GM19463 (cell line): ENCODE measurements around the gene MIDN.

ENCODE experiments used
- ATAC-seq: cut with Tn5 transposase; IDR thresholded peaks from one replicate; pipeline ENCODE4 v1.9.1; 2021; ENCODE audit warnings: mild to moderate bottlenecking, moderate library complexity; ENCODE audit not compliant: unreplicated experiment

MIDN gene

DNA sequence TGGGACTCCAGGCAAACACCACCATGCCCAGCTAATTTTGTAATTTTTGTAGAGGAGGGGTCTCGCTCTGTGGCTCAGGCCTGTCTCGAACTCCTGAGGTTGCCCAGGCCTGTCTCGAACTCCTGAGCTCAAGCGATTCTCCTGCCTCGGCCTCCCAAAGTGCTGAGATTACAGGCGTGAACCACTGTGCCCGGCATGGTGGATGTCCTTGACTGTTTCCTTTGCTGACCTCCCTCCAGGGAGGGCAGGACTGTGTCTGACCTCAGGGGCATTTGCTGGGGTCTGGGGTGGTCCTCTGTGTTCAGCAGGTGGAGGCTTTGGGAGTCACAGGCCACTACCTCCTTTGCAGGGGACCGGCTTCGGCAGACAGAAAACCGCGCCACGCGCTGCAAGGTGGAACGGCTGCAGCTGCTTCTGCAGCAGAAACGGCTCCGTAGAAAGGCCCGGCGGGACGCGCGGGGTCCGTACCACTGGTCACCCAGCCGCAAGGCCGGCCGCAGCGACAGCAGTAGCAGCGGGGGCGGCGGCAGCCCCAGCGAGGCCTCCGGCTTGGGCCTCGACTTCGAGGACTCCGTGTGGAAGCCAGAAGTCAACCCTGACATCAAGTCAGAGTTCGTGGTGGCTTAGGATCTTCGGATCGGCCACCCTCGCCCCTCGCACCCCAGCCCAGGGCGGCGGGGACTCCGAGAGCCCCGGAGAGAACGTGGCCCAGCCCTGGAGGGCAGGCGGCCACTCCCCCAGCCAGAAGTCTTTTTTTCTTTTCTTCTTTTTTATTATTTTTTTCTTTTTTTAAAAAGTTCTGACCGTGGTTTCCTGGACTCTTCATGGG, 8.5 kb downstream of the MIDN start:
- ATAC-seq, result no peak

- ATAC-seq, result no peak
These were observed 9.2 kb downstream of the MIDN start for GRCh38 chr19:1257475-1258162.

DNA sequence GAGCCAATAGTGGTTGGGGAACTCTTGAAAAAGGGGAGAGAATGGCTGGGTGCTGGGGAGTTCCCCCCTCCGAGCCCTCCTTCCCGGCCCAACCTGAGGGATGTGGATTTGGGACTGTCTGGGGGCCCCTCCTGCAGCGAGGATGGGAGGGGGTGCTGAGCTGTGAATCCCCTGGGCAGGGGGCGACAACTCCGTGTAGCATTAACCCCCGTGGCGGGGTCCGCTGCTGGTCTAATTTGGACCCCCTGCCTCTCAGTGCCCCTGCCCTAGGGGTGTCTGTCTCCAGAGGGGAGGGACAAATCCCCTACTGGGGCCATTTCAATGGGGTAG, 9.7 kb downstream of the MIDN start:
- ATAC-seq, result no peak

DNA sequence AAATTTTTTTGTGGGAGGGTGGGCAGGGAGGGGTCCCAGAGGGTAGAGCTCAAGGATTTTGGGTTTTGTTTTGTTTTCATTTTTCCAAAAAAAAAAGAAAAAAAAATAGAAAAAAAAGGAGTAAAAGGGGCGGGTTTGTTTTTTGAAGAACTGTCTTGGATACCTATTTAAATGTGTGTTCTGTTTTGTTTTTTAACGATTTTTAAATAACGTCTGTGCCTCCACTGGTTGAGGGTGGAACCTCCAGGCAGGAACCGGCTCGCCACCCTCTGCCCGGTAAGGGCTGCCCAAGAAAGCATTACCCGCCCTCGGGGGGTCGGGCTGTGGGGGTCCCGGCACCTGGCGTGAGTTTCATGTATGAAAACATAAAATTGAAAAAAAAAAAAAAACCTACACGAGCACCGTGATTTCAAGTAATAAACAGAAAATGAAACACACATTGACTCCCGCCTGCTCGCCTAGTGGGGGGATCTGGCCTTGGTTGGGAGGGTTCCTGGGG, 10.4 kb downstream of the MIDN start:
- ATAC-seq, result no peak

GRCh38 chr19:1259206-1259875, 11.0 kb downstream of the MIDN start:
- peak; percentile 24 for ATAC-seq

DNA sequence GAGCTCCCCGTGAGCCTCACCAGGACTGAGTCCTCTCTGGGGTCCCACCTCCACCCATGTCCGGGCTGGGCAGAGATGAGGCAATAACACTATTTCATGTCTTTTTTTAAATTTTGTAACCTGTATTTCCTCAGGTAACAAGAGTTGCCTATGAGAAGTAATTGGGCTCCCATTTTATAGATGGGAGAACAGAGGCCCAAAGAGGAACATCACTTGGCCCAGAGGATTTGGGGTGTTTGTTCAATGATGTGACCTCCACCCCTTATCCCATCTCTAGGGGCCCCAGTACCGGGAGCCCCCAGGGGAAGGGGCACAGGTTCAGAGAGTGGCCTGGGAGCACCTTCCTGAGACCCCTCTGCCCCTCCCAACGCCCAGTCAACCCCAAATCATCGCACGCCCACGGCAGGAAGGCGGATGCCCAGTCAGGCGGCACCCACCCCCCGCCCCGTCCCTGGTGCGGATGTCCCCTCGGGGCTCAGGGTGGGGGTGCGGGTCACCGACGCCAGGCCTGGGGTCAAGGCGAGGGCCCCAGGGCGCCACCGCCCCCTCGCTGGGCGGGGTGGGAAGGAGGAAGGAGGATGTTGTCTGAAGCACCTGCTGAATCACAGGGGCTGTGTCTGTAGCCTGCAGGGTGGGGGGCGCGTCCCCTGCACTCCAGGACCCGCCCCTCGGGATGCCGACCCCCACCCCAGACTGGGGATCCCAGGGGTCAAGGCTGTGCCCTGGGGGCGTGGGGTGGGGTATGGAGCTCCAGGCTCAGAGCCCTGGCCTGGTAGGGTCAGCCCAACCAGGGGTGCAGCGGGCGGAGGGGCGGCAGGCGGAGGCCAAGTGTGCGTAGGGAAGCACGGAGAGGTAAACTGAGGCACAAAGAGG, 11.7 kb downstream of the MIDN start:
- no peak for ATAC-seq

GRCh38 chr19:1260749-1261537, 12.6 kb downstream of the MIDN start:
- peak; percentile 66 for ATAC-seq

DNA sequence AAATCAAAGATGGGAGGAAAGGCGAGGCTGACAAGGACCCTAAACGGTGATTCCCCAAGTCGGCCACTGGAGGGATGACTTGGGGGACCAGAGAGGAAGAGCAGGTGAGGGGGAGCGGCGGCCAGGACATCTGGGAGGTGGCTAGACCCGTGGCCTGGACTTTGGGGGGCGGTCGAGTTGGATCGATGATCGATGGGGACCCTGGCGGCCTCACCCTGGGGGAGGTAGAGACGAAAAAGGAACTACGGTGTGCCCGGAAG, 13.1 kb downstream of the MIDN start:
- ATAC-seq, result no peak

DNA sequence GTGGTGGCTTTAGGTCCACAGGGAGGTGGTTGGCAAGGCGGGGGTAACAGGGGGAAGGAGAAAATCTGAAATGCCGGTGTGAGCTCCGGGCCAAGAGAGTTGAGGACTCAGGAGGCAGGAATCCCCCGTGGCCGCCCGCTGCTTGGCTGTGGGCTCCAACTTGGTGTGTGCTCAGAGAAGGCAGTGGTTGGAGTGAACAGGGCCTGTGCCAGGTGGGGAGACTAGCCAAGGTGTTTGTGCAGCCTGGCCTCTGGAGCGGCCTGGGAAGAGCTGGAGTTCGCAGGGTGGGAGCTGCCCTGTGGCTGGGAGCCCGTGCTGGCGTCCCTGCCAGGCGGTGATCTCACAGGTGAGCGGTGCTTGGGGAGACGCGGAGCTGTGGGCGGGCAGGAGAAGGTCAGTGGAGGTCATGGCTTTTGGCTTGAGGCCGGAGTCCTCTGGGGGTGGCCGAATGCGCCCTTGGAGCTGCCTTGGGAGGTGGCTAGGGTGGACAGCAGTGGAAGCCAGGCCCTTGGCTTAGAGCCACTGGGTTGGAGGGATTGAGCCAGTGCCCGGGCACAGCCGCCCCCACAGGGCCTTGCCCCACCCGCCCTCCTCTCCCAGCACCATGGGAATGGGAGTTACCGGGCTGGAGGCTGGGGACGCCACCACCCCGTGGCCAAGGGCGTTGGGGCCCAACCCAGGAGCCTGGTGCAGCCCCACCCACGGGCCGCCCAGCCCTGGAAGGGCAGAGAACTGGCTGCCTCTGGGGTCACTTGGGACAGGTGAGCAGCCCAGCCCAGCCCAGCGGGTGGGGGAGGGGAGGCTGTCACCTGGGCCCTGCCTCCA, 13.6 kb downstream of the MIDN start:
- no peak for ATAC-seq

GRCh38 chr19:1262623-1263123, 14.3 kb downstream of the MIDN start:
- no peak for ATAC-seq

- ATAC-seq, result no peak
These were observed 14.8 kb downstream of the MIDN start for GRCh38 chr19:1263188-1263587.

GRCh38 chr19:1264801-1265614, 16.6 kb downstream of the MIDN start:
- ATAC-seq, result no peak

DNA sequence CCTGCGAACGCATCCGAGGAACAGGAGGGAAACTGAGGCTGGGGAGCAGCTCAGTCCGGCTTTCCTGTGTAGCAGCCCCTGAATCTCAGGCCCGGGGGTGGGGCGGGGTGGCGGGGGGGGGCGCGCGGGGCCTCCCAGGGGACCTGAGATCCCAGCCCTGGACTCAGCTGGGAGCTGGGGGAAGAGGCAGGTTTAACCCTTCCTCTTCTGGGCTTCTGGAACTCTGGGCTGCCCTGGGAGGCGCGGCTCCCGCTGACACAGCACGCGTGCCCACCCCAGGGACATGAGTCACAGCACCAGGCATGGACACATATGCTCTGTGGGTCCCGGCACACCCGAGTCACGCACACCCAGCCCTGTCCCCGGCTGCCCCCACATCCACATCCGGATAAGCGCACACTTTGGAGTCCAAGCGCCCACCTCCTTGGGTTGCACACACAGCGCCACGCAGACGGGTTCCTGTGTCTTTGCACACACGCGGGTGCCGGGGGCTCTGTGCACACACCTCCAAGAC, 17.3 kb downstream of the MIDN start:
- ATAC-seq, result no peak

DNA sequence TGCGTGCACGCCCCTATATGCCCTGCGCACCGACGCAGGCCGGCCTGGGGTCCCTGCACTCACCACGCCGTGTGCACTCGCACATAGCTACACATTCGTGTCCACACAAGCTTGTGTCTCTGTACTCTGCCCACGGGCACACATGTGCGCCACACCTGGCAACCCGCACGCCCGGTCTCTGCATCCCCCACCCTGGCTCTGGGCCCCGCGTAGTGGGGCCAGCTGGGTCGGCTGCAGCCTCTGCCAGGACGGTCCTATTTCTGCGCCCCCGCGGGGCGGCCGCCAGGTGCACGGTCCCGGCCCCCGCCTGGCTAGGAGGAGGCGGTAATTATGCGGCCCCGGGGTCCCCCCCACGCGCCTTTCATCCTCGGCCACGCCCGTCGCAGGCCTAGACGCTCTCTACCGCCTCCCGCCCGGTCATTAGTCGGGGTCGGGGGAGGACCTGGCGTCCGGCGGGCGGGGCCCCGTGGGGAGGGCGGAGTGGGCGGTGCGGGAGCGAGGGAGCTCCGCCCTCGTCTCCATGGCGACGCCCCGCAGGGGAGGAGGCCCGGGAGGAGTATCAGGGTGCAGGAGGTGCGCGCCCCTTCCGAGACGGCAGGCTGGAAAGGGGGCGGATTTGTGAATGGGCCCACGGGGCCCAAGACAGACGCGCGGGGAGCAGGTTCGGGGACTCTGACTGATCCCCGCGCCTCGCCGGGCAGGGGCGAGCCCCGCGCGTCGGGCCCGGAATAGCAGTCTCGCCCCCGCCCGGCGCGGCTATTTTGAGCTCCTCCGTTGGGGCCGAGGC, 17.9 kb downstream of the MIDN start:
- peak; percentile 24 for ATAC-seq

GRCh38 chr19:1266916-1267476, 18.6 kb downstream of the MIDN start:
- peak; percentile 11 for ATAC-seq

- no peak for ATAC-seq
These were observed 19.3 kb downstream of the MIDN start for GRCh38 chr19:1267477-1268225.
